Activated CD8-positive, alpha-beta memory T cell treated with anti-CD3 and anti-CD28 coated beads for 1 hour (primary cell): ENCODE results near the gene C1orf159.

Source experiments
- DNase-seq, 2 donors: peaks; one replicate each; pipeline ENCODE4 v3.0.0-alpha.2; 2020; ENCODE audit warnings: low read depth in 1 of 2; ENCODE audit errors: extremely low read depth in 1 of 2

C1orf159 gene

DNA sequence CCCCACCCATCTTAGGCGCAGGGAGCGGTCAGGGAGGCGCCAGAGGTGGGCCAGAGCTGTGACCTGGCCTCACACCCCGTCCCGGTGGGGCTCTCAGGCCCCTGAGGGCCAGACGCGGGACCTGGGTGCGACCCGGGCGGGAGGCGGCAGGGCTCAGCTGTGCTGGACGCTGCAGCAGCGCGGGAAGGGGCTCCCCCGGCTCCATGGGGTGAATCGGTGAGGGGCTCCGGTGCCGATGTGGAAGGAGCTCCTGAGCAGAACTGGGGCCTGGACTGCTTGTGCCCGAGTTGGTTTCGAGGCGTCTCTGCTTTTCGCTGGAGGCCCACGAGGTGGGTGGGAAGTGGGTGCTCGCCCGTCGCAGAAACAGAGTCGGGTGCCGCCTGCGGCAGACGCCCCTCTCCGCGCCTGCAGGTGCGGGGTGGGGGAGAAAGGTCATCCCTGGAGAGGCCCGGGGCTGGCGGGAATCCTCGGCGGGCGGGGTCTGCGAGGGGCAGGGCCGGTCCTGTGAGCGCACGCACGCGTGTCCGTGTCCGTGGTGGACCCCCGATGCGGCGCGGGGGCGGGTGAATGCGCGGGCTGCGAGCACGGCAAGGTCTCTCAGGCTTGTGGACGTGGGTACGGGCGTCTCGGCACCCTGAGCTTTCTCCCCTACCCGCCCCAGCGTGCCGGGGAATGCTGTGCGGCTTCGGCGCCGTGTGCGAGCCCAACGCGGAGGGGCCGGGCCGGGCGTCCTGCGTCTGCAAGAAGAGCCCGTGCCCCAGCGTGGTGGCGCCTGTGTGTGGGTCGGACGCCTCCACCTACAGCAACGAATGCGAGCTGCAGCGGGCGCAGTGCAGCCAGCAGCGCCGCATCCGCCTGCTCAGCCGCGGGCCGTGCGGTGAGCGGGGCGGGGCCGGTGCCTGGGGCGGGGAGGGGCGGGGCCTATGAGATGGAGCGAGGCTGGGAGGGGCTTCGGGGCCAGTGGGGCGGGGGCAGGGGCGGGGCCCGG is 75.6 kb downstream of the C1orf159 start:
- peak; percentile 57 to 63 for DNase-seq

DNA sequence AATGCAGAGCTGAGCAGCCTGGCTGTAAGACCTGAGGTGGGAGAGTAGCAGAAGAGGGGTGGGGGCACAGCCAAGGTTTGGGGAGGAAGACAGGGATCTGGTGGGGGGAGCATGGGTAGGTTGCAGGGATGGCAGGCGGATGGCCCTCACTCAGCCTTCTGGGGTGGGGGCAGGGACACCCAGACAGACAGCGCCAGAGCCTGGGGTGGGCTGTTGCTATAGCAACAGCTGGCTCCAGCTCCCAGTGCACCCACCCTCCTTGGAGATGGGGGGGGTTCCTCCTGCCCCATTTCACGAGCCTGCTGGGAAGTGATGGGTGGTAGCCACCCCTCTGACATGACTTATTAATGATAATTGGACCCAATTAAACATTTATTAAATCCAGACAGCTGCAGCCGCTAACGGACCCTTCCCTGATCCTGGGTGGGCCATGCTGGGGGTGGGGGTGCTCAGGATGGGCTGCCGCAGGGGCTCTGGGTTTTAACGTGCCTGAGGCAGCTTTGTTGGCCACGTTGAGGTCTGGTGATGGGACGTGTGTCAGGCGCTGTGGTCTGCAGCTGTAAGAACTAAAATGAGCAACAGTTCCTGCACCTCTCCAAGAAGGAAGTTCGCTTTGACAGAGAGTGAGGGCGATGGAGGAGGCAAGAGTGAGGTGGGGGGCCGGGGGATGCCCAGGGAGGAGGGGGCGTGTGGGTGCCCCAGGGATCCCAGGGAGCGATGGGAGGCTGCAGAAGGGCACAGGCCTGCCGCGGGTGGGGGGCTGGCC is 76.6 kb downstream of the C1orf159 start:
- no peak for DNase-seq

DNA sequence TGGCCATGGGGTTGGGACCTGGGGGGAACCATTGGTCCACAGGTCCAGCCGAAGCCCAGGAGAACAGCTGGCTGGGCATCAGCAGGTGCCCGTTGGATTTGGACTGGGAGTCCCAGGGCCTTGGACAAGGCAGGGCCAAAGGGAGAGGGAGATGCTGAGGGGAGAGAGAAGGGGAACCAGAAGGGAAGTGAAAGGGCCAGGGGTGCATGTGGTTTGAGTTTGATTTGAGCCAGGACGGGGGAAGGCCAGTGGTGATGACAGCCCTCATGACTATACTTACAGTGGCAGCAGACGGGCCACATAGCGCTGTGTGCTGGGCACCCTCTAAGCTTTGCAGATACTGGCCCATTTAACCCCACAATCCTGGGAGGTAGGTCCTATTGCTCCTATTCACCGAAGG is 77.2 kb downstream of the C1orf159 start:
- DNase-seq, result no peak

DNA sequence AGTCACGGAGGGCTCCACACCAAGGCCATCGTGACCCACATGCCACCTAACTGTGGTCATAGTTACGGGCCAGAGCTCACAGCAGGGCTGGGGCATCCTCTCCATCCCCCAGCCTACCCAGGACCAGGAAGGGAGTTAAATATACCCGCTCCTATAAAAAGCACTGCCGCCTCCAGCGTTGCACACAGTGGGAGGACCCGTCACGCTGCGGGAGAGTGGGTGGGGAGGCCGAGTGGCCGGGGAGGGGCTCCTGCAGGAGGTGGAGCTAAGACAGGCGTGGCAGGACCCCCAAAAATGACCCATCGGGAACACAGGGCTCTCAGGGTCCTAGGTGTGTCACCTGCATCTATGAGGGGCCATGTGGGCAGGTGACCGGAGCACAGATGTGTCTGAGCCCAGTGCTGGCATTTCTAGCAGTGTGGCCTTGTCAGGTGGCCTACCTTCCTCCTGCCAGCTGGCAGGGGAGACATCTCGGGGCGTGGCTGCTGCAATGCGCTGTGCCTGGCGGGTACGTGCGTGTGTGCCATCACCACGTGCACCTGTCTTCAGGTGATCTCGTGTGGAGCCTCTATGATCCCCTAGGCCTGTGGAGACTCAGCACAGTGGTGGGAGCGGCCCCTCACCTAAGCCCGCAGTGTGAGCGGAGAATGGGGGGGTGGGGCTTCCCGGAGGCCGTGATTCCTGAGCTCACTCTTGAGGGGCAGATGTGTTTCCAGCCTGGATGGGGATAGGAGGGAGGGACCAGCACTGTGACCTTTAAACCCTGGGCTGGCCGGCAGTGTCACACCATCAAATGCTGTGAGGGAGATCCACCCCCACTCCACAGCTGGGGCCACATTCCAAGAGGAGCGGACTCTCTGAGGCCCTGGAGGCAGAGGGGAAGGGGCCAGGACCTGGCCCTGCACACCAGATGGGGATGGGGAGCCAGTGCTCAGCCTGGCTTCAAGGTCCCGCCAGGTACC is 78.2 kb downstream of the C1orf159 start:
- no peak for DNase-seq

DNA sequence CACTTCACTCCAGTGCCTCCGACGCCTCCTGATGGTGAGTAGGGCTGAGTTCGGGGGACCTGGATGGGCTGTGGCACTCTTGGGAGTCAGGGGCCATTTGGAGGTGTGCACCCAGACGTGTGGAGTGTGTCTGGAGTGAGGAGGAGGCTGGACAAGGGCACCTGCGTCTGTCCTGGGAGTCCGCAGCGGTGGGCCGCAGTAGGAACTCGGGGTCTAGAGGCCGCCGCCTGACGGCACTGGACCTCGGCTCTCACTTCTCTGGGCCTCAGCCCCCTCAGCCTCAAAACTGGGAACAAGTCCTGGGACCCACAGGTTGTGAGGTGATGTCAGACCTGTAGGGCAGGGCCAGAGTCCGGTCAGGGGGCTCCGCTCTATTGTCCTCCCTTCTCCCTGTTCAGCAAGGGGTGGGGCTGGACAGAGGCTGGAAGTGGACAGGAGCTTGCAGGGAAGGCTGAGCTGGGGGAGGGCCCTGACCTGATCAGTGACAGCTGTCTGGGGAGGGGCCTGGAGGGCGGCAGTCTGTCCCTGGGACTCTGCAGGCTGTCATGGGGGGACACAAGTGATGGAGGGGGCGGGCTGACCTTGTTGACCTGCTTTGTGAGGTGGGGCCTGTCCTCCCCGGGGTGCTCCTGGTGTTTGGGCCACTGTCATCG is 80.5 kb downstream of the C1orf159 start:
- DNase-seq, result no peak

DNA sequence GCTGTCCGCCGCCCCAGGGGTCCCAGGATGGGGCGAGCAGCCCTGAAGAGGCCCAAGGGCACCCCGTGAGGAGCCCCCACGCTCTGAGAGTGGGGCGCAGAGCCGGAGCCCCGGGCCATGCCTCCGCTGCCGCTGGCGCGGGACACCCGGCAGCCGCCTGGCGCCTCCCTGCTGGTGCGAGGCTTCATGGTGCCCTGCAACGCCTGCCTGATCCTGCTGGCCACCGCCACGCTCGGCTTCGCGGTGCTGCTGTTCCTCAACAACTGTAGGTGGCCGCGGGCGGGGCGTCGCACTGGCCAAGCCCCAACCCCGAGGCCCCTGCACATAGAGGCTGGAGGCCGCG is 81.5 kb downstream of the C1orf159 start:
- no peak for DNase-seq

DNA sequence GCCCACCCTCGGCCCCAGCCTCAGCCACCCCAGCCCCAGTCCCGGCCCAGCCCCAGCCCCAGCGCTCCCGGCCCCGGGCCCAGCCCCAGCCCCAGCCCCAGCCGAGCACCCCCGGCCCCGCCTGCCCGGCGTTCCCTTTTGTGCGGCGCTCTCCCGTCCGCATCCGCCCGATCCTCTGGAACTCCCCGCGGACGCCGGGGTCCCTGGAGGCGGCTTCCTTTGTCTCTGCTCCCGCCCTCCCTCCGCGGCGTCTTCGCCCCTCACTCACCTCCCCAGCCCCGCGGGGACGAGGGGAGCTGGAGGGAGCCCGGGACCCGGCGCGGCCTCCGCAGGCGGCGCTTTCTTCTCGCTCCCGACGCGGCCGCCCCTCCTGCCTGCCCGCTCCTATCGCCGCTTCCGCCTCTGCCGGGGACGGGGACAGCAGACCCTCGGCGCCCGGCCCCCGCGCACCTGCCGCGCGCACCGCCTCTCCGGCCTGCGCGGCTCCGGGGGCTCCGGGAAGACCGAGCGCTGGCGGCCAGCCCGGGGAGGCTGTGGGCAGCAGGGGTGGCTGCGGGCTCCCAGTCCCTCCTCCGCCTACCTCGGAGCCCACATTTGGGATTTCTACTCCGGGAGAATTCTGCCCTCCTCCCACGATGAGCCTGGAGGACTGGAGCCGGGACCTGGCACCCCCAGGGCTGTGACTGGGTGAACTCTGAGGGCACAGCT is 82.0 kb downstream of the C1orf159 start:
- DNase-seq, result no peak

DNA sequence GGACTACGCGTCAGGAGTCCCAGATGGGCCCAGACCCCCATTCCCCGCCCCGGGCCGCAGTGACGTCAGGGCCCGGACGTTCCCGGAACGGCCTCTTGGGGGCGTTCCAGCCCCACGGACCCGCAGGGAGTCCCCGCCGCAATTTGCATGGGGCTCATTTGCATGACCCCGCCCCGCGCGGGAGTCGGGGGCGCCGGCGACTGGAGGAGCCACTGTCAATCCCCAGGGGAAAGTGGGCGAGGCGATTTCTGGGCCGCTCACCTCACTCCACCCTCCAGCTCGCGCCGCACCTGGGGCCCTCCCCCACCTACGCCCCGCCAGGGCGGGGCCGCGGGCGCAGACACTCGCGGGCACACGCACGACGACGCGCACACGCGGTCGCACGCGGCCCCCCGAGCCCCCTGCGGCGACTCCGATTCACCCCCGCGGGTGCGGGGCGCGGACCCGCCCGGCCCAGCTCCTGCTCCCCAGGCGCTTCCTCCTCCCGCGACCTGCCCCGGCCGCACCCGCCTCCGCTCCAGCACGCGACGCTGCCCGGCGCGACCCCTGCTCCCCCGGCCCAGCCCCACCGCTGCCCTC is 82.8 kb downstream of the C1orf159 start:
- DNase-seq, result peak; percentile 70 to 79

DNA sequence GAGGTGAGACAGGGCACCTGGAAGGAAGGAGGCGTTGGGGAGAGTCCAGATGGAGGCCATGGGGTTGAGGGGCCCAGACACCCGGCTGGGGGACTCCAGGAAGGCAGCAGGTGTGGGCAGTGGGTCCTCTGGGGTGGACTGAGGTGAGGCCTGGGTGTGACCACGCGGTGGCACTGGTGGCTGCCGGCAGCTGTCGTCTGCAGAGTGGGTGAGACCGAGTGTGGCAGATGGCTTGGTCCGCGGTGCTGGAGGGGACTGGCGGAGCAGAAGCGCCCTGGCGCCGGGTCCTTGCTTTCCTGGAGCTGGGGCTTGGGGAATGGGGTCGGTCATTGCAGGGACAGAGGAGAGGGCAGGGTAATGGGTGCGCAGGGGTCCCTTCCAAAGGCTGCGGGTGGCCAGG is 83.5 kb downstream of the C1orf159 start:
- DNase-seq, result no peak
